Choroid plexus epithelial cell (primary cell): ENCODE data around the gene RABGAP1L.

Experiments used
- DNase-seq: peaks from one replicate; pipeline ENCODE4 v3.0.0-alpha.2; 2010; ENCODE audit warnings: low read depth
- H3K4me3 ChIP-seq: 2 replicates; pipeline ENCODE4 v1.5.1; 2011; ENCODE audit warnings: low read depth, mild to moderate bottlenecking, control low read depth, low read length, moderate library complexity
- TF ChIP-seq, protein P1 (sequence below): conservative IDR thresholded peaks from 2 replicates; pipeline ENCODE4 v1.5.1; 2011; ENCODE audit warnings: low read depth, mild to moderate bottlenecking, control low read depth, inconsistent platforms, low read length, moderate library complexity

Gene RABGAP1L

DNA sequence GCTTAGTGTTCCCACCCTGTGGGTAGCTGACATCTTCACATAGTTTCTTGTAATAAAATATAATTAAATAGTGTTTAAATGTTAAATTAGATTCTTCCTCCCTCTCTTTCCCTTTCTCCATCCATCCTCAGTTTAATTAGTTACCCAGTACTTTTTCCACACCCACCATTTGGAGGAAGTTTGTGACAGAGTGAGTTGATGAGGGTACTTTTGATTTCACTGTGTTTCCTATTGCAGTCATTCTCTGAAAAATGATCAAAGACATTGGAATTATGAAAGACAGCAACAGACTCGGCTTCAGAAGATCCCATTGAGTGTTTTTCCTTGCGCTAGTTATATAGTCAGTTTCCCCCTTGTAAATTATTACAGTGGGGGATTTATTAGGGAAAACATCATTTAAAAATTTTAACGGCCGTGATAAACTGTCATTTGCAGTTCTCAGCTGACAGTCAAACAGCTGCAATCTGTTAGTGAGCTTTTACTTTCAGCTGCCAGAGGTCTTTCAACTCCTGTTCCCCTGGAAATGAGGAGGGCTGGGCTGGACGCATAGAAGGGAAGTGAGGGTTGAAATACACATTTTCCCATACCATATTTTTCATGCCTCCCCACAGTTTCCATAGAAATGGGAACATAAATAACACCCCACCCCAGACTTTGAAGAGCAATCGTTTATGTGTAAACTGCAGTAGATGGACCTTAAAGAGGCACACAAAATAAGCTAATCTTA lies 779.1 kb downstream of the RABGAP1L start:
- no peak overlapping the region for H3K4me3 ChIP-seq
- TF ChIP-seq, protein P1, sequence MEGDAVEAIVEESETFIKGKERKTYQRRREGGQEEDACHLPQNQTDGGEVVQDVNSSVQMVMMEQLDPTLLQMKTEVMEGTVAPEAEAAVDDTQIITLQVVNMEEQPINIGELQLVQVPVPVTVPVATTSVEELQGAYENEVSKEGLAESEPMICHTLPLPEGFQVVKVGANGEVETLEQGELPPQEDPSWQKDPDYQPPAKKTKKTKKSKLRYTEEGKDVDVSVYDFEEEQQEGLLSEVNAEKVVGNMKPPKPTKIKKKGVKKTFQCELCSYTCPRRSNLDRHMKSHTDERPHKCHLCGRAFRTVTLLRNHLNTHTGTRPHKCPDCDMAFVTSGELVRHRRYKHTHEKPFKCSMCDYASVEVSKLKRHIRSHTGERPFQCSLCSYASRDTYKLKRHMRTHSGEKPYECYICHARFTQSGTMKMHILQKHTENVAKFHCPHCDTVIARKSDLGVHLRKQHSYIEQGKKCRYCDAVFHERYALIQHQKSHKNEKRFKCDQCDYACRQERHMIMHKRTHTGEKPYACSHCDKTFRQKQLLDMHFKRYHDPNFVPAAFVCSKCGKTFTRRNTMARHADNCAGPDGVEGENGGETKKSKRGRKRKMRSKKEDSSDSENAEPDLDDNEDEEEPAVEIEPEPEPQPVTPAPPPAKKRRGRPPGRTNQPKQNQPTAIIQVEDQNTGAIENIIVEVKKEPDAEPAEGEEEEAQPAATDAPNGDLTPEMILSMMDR = no peak
- DNase-seq = no peak

DNA sequence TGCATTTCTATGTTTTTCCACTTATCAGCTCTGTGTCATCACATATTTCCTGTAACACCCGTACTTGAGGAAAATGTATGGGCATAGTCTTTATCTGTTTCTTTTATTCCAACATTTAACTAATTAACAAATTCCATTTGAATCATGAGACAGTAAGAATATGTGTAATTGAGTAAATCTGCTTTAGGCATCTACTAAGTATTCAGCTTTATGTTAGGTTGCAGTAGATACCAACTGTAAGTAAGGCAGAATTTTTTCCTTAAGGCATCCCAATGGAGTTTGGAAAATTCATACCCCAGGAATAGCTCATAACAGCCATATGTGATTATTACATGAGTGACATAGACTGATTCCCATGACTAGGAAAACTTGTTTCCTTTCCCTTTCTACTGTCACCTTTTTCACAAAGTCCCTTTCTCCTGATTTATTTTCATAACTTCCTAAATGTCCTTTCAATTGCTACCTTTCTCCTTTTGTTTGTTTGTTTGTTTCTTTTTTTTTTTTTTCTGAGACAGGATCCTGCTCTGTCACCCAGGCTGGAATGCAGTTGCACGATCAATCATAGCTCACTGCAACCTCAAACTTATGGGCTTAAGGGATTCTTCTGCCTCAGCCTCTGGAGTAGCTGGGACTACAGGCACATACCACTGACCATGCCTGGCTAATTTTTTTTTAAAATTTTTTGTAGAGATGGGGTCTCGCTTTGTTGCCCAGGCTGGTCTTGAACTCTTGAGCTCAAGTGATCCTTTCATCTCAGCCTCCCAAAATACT lies 780.6 kb downstream of the RABGAP1L start:
- H3K4me3 ChIP-seq = no peak overlapping the region
- TF ChIP-seq, protein P1 = no peak
- no peak for DNase-seq

DNA sequence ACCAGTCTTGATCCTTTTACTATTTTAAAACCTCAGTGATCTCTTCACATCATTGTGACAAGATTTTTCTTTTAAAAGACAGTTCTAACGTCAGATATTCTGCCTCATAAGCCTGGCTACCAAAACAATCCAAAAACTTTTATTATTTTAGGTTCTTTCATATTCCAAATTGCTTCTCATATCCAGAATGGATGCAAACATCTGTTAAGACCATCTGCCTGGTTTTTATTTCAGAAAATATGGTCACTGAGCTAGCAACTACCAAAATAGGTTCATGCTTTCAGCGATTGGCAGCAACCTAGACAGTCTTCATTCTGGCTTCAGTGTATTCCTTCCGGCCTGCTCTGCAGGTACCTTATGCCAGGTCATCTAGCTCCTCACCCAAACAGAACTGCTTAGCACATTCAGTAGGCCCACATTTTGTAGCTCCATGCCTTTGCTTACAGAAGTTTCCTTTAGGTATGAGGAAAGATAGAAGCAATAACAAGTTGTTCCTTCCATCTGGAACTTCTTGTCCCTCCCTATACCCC lies 781.4 kb downstream of the RABGAP1L start:
- no peak overlapping the region for H3K4me3 ChIP-seq
- TF ChIP-seq, protein P1 = no peak
- no peak for DNase-seq

DNA sequence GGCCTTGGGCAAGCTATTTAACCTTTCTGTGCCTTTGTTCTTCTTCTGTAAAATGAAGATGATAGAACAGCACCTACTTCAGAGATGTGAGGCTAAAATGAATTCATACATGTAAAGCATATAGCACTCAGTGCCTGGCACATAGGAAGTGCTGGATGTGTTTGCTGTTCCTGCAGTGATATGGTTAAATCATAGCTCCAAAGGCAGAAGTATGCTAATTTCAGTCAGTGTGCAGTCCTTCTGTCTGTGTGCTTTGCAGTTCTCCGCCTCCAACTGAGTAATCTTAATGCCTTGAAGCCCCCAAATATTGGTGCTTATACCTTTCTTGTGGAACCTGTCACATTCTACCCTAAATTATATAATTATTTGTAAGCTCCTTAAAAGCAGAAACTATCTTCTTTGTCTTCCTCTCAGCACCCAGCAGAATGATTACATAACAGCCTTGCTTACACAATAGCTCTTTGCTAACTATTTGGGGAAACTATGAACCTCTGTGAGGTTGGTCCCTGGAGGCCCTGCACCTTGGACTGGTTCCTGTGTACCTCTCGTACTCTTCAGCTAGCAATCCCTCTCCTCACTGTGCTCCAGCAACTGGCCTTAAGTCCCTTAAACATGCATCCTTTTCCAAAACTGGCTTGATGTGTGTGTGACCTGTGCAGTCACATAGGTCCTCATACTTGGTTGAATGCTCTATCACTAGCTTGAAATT lies 783.4 kb downstream of the RABGAP1L start:
- DNase-seq = peak; percentile 40
- TF ChIP-seq, protein P1 = no peak
- no peak overlapping the region for H3K4me3 ChIP-seq

DNA sequence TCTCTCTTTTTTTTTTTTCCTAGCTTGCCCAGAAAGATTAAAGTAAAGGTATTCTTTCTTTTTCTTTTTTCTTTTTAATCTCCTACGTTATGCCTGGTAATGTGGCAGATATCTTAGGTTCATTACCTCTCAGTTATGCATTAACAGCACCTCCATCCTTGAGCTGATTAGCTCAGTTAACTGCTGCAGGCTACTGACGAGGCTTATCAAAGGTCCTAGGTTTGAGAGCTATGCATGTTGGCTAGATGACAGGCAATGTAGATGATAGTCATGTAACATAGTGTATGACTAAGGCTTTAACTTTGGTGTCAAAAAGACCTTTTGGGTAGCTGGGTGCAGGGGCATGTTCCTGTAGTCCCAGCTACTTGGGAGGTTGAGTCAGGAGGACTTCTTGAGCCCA lies 786.7 kb downstream of the RABGAP1L start:
- TF ChIP-seq, protein P1 = no peak
- no peak for DNase-seq

DNA sequence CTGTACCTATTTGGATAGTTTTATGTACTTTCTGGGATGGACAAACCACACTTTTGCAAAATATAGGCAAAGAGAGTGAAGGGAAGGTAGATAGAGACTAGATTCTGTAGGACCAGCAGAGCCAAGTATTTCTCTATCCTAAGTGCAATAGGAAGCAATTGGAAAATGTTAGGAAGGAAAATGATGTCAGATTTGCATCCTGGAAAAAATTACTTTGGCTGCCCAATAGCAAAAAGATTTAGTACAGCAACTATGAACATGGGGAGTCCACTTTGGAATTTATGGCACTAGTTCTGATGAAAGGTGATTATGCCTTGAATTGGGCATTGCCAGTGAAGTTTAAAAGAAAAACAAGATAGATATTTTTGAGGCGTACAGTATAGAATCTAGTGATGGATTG lies 789.7 kb downstream of the RABGAP1L start:
- TF ChIP-seq, protein P1 = no peak
- DNase-seq = no peak
- H3K4me3 ChIP-seq = no peak overlapping the region

More for the DNA sequence above, 786.7 kb downstream of the RABGAP1L start:
- no peak overlapping the region for H3K4me3 ChIP-seq
